ENCODE data around the gene POLR2H.

POLR2H gene

GRCh38 chr3:184351511-184352148 lies 9.9 kb upstream of the POLR2H start:
- no peak for DNase-seq (ENCODE audit: low read depth)
- no peak for TF ChIP-seq CTCF (IDR thresholded peaks at IDR 0.05; ENCODE audit: control insufficient read depth, insufficient read depth, low read depth, low read length, missing control alignments)
- H3K4me3 ChIP-seq (ENCODE audit: control insufficient read depth, low read depth, low read length) = no peak overlapping the region

- TF ChIP-seq CTCF (IDR thresholded peaks at IDR 0.05; ENCODE audit: control insufficient read depth, insufficient read depth, low read depth, low read length, missing control alignments) = no peak
- H3K4me3 ChIP-seq (ENCODE audit: control insufficient read depth, low read depth, low read length) = no peak overlapping the region
- no peak for DNase-seq (ENCODE audit: low read depth)
Measured at GRCh38 chr3:184352149-184352785, 9.2 kb upstream of the POLR2H start.

GRCh38 chr3:184352897-184353545 lies 8.5 kb upstream of the POLR2H start:
- no peak for TF ChIP-seq CTCF (IDR thresholded peaks at IDR 0.05; ENCODE audit: control insufficient read depth, insufficient read depth, low read depth, low read length, missing control alignments)
- H3K4me3 ChIP-seq (ENCODE audit: control insufficient read depth, low read depth, low read length) = no peak overlapping the region
- no peak for DNase-seq (ENCODE audit: low read depth)

DNA sequence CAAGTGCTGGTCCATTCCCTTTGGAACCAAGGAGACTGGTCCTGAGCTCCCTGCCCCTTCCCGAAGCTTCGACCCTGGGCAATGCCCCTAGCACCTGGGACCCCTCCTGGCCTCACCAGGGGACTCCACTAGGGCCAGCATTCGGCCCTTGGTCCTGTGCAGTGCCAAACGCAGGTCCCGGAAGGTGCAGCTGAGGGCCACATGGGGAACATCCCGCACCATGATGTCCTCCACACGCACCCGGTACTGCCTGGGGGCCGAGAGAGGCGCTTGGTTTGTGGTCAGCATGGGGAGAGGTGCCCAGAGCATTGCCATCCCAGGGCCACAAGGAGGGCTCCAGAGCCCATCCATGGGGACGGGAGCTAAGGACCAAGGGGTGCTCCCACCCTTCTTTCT lies 8.0 kb upstream of the POLR2H start:
- DNase-seq (ENCODE audit: low read depth) = no peak
- H3K4me3 ChIP-seq (ENCODE audit: control insufficient read depth, low read depth, low read length) = no peak overlapping the region
- TF ChIP-seq CTCF (IDR thresholded peaks at IDR 0.05; ENCODE audit: control insufficient read depth, insufficient read depth, low read depth, low read length, missing control alignments) = no peak

- no peak for DNase-seq (ENCODE audit: low read depth)
- TF ChIP-seq CTCF (IDR thresholded peaks at IDR 0.05; ENCODE audit: control insufficient read depth, insufficient read depth, low read depth, low read length, missing control alignments) = peak; percentile 81
- H3K4me3 ChIP-seq (ENCODE audit: control insufficient read depth, low read depth, low read length) = no peak overlapping the region
Measured at GRCh38 chr3:184354121-184354728, 7.3 kb upstream of the POLR2H start.

DNA sequence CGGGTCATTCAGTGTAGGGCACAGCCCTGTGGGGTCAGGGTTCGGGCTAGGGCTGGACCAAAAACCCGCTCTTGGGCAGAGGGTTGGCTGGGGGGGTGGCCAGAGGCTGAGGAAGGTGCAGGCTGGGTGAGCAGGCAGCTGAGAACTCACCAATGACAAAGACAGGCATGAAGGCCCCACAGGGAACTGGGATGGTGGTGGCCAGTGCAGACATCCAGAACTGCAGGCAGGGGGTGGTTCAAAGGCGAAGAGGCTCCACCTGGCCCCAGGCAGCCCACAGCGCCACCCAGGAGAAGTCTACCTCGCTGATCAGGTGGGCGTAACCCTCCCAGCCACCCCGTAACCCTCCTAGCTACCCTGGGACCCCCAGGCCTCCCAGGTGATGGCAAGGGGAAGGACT lies 6.8 kb upstream of the POLR2H start:
- no peak for DNase-seq (ENCODE audit: low read depth)
- no peak overlapping the region for H3K4me3 ChIP-seq (ENCODE audit: control insufficient read depth, low read depth, low read length)
- no peak for TF ChIP-seq CTCF (IDR thresholded peaks at IDR 0.05; ENCODE audit: control insufficient read depth, insufficient read depth, low read depth, low read length, missing control alignments)

Data from AG09309 (cell line).